AG08395 (cell line): Measurements from ENCODE around the gene CEP350.

Experiments used
- DNase-seq: peaks from one replicate; pipeline ENCODE4 v3.0.0; 2012; ENCODE audit warnings: mixed read lengths, low spot score

The CEP350 gene, protein sequence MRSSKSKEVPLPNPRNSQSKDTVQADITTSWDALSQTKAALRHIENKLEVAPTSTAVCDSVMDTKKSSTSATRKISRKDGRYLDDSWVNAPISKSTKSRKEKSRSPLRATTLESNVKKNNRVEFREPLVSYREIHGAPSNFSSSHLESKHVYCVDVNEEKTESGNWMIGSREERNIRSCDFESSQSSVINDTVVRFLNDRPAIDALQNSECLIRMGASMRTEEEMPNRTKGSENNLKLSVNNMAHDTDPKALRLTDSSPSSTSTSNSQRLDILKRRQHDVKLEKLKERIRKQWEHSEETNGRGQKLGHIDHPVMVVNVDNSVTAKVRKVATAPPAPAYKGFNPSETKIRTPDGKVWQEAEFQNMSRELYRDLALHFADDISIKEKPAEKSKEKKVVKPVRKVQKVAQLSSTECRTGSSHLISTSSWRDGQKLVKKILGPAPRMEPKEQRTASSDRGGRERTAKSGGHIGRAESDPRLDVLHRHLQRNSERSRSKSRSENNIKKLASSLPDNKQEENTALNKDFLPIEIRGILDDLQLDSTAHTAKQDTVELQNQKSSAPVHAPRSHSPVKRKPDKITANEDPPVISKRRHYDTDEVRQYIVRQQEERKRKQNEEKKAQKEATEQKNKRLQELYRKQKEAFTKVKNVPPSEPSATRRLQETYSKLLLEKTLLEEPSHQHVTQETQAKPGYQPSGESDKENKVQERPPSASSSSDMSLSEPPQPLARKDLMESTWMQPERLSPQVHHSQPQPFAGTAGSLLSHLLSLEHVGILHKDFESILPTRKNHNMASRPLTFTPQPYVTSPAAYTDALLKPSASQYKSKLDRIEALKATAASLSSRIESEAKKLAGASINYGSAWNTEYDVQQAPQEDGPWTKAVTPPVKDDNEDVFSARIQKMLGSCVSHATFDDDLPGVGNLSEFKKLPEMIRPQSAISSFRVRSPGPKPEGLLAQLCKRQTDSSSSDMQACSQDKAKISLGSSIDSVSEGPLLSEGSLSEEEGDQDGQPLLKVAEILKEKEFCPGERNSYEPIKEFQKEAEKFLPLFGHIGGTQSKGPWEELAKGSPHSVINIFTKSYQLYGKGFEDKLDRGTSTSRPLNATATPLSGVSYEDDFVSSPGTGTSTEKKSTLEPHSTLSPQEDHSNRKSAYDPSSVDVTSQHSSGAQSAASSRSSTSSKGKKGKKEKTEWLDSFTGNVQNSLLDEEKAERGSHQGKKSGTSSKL (N-terminal part only)

DNA sequence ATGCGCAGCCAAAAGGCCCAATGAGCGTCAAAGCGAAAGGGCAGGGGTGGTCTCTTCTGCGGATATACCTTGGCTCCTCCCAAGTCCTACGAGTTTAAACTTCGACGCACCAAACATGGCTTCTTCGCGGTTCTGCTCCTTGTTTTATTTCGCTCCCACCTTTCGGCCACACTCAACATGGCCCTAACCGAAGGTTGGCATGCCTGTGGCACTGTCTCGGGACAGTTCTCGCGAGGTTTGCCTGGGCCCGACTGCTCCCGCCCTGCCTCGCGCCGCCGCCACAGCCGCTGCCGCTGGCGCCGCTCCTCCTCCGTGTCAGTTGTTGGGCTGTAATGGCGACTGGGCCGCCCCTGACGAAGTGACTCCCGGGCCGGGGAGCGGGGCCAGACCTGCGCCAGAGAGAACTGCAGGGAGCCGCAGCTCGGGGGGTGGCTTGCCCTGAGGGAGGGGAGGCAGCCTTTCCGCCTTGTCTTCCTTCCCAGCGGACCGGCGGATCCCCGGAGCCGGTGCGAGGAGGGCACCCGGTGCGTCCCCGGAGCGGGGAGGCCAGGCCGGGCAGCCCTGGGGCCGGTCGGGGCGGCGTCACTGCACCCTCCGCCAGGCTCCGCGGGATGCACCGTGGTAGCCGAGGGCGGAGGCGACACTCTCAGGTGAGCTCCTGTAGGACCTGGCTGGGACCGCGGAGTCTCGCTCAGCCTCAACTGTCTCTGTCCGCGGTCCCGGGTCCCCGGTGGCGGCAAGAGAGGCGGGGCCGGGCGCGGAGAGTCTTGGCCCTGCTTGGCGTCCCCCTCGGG lies at the start of gene CEP350:
TSS of gene CEP350 (plus strand) at position 318 of the 794 bp plus-strand sequence. CDS start 31,372 bp downstream, outside the sequence.
- DNase-seq: peak; percentile 93

DNA sequence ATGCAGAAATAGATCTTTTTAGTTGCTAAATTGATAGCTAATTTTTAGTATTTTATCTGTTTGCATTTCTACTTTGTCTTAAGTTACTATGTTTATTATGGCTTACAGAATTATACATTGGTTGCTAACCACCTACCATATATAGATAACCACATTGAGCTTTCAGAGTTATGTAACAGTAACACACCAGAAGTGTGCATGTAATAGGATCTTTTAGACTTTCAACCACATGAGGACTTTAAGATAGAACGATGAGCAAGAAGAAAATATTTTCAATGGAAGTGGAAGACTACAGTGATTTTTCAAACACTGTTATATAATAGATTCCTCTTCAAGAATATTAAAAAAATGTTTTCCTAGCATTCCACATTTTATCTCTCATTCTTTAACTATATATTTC lies 43.7 kb upstream of the CEP350 start:
- DNase-seq: no peak

- no peak for DNase-seq
These were observed 42.8 kb upstream of the CEP350 start for GRCh38 chr1:179911812-179912211.

- no peak for DNase-seq
These were observed 36.8 kb upstream of the CEP350 start for GRCh38 chr1:179917601-179918429.

DNA sequence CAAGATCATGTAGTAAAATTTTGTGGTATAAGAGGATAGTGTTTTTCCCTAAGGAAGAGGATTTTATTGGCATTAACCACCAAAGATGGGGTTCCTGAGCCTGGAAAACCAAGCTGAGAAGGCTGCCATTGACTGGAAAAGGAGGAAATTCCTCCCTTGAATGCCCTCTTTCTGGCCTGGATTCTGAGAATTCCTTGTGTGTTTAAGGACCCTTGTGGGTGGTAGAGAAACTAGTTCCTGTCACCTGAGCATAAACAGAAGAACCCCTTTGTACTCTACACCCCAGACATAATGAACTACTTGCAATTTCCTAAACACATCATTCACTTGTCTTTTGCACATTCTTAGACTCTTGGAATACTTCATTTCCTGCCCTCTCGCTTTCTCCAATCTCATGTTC lies 33.1 kb upstream of the CEP350 start:
- no peak for DNase-seq

DNA sequence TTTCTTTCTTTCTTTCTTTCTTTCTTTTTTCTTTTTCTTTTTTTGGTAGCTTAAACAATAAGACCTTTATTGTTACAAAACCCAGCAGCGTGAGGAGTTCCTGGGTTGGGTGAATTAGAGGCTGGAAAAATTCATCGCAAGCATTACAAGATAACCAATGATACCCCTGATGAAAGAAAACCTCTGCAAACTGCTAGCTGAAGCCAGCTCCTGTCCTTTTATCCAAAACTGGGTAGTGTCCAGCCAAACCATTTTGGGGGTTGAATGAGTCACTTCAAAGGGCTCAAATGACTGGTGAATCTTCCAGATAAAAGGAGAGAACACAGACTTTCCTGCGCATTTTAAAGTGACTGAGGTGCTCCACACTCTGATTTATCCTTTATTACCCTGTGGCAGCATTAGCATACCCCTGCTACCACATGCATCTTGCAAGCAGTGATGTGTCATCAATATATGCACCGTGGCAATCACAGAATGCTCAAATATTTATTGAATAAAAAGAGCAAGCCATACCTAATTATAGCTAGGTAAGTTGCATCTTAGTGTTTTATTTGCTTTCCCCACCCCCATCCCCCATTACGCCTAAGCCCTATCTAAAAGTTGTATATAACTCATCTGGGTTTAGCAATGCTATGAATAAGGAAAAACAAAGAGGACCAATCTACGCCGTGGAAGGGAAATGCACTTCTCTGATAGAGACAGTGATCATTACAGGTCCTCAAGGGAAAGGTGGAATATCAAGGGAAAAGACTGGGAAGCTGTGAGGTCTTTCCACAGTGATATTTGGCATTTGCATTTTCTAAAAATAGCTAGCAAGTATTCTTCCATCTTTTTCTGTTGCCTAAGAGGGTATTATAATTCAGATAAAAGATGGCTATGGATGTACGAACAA lies 32.4 kb upstream of the CEP350 start:
- DNase-seq: peak; percentile 4

GRCh38 chr1:179923029-179923428 lies 31.6 kb upstream of the CEP350 start:
- DNase-seq: no peak

DNA sequence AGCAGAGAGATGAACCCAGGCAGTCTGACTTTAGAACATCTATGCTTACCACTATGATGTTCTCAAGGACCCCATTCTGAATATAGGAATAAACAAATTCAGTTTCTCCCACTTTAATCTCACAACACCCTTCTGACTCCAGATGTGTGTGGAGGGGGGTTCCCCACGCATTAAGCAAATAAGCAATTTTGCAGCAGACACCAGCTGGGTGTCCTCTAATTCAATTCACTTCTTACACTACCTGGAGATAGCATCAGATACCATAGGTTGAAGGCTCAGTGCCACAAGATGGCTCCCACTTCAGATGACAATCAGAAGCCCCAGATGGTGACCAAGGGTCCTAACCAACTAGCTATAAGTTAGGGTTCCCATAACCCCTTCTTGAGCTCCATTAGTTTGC lies 30.3 kb upstream of the CEP350 start:
- DNase-seq: no peak

- DNase-seq: no peak
These were observed 29.3 kb upstream of the CEP350 start for GRCh38 chr1:179925302-179925701.

- peak; percentile 69 for DNase-seq
These were observed 28.4 kb upstream of the CEP350 start for GRCh38 chr1:179925922-179926849.

- DNase-seq: no peak
These were observed 27.8 kb upstream of the CEP350 start for GRCh38 chr1:179926850-179927205.

- no peak for DNase-seq
These were observed 24.4 kb upstream of the CEP350 start for GRCh38 chr1:179929955-179930798.

DNA sequence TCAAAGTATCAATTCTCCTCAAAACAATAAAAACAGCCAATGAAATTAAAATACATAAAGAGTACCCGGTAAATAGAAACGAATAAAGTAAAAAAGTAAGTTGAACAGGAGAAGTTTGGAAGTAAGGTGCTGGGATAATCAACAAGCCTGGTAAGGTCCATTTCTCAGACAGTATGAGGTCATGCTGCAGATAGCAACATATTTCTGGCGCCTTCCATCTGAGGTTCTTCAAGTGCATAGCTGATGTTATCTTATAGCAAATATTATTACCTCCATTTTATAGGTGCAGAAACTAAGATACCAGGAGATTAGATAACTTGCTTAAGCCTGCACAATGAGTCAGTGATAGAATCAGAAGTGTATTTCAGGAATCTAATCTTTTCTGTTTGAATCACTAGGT lies 23.7 kb upstream of the CEP350 start:
- DNase-seq: no peak

DNA sequence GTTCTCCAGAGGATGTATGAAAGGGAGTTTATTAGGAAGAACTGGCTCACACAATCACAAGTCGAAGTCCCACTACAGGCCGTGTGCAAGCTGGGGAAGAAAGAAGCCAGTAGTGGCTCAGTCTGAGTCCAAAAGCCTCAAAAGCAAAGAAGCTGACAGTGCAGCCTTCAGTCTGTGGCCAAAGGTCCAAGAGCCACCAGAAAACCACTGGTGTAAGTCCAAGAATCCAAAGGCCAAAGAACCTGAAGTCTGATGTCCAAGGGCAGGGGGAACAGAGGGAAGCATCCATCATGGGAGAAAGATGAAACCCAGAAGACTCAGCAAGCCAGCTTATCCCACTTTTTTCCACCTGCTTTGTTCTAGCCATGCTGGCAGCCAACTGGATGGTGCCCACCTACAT lies 21.4 kb upstream of the CEP350 start:
- no peak for DNase-seq

DNA sequence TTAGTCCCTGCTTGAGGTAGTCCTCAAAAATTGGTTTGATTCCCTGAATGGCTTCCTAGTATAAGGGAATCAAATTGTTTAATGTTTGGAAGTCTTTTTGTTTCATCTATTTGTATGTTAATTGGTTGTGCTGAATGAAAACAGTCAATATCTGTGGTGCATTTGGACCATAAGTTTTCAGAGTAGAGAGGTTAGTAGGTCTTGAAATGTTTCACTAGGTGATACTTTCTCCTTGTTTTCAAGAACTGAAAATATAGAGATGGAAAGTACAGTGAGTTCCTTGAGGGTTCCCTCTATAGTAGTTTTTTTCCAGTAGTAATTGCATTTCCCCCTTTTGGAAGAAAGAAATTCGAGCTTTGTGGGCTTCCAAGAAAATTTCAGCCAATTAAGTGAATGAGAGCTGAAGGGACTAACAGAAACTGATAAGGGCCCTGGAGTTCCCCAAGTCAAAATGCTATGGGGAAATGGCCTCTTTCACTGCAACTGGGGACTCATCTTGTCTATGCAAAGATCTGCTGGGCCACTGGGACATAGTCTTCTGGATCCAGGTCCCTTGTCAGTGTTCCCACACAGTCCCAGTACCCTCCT lies 18.6 kb upstream of the CEP350 start:
- DNase-seq: no peak

GRCh38 chr1:179937668-179938254 lies 16.8 kb upstream of the CEP350 start:
- no peak for DNase-seq

DNA sequence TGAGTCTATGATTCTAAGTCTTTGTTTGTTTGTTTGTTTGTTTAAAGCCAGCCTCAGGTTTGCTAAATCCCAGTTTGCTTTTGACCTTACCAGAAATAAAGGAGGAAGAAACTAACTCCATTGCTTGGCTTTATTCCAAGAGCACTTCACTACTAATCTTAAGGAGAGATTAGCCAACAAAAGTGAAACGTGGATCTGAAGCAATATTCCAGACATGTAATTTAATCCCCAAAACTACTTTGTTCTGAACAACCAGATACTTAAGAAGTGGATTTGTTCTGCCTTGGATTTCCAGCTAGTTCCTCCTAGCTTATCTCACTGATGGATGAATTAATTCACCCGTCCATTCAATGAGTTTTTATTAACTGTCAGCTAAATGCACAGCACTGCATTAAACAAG lies 15.9 kb upstream of the CEP350 start:
- DNase-seq: no peak
